Bronchial epithelial cell (primary cell): ENCODE results near the gene ELF1. TPM values are rescaled to one million over a fixed set of nuclear protein-coding genes. Genes with fewer than 3 reads are reported as not detected.
A peak's percentile ranks its signal among the peaks of the same experiment; 100 is the strongest.

Experiments used
- DNase-seq: peaks from one replicate; pipeline ENCODE4 v3.0.0-alpha.2; 2010; ENCODE audit warnings: low read depth
- FAIRE-seq: peaks from 2 replicates; lab custom pipeline; 2011; peaks lifted over from hg19 to GRCh38; lab: Jason Lieb, UNC
- H3K27me3 ChIP-seq: 2 replicates; pipeline ENCODE4 v1.5.1; 2011; ENCODE audit warnings: low read length; ENCODE audit not compliant: control insufficient read depth, insufficient read depth
- H3K36me3 ChIP-seq: 2 replicates; pipeline ENCODE4 v1.5.1; 2011; ENCODE audit warnings: low read length; ENCODE audit not compliant: control insufficient read depth, insufficient read depth
- H3K4me3 ChIP-seq: 2 replicates; pipeline ENCODE4 v1.5.1; 2011; ENCODE audit warnings: mild to moderate bottlenecking, low read depth, low read length, control low read depth
- total RNA-seq: library from RNA; depleted of rRNA; stranded (reverse); fragments of >200 nt; gene quantifications from 2 replicates; pipeline ENCODE4 v1.2.1, GENCODE V29; 2014
- TF ChIP-seq, protein P1 (sequence below): IDR thresholded peaks from 2 replicates; pipeline ENCODE4 v1.5.1; 2011; ENCODE audit warnings: mild to moderate bottlenecking, moderate library complexity, low read length, control low read depth, inconsistent platforms; ENCODE audit not compliant: insufficient read depth, severe bottlenecking

Gene ELF1
- total RNA-seq, 1 donor from 2014 or later, result 57.7 TPM

DNA sequence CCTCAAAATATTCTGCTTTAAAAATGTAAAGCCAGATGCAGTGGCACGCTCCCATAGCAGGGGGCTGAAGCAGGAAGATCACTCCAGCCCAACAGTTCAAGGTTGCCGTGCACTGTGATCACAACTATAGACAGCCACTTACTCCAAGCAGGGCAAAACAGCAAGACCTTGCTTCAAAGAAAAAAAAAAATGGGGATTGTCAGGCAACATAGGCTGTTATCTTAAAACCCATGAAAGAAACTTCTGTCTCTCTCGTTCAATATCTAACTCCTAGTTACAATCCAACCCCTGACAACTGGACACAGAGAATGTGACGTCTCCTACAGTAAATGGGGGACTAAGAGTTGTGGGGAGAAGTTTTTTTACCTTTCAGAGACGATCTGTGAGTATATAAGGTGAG lies 17.4 kb downstream of the ELF1 start:
- FAIRE-seq (no peak), DNase-seq (no peak)
- H3K4me3 ChIP-seq, result no peak overlapping the region
- no peaks in the 10 kb centered on the region for H3K27me3 ChIP-seq
- TF ChIP-seq, protein P1, sequence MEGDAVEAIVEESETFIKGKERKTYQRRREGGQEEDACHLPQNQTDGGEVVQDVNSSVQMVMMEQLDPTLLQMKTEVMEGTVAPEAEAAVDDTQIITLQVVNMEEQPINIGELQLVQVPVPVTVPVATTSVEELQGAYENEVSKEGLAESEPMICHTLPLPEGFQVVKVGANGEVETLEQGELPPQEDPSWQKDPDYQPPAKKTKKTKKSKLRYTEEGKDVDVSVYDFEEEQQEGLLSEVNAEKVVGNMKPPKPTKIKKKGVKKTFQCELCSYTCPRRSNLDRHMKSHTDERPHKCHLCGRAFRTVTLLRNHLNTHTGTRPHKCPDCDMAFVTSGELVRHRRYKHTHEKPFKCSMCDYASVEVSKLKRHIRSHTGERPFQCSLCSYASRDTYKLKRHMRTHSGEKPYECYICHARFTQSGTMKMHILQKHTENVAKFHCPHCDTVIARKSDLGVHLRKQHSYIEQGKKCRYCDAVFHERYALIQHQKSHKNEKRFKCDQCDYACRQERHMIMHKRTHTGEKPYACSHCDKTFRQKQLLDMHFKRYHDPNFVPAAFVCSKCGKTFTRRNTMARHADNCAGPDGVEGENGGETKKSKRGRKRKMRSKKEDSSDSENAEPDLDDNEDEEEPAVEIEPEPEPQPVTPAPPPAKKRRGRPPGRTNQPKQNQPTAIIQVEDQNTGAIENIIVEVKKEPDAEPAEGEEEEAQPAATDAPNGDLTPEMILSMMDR, result no peak
- no peaks in the 10 kb centered on the region for H3K36me3 ChIP-seq

GRCh38 chr13:40999416-40999815 lies 19.7 kb downstream of the ELF1 start:
- TF ChIP-seq, protein P1, result no peak
- no peaks in the 10 kb centered on the region for H3K36me3 ChIP-seq
- no peaks in the 10 kb centered on the region for H3K27me3 ChIP-seq
- no peak for DNase-seq
- FAIRE-seq, result no peak
- H3K4me3 ChIP-seq, result no peak overlapping the region

GRCh38 chr13:40996426-40997092 lies 22.6 kb downstream of the ELF1 start:
- no peaks in the 10 kb centered on the region for H3K36me3 ChIP-seq
- TF ChIP-seq, protein P1, result no peak
- no peak overlapping the region for H3K4me3 ChIP-seq
- no peak for FAIRE-seq
- DNase-seq, result no peak
- no peaks in the 10 kb centered on the region for H3K27me3 ChIP-seq

DNA sequence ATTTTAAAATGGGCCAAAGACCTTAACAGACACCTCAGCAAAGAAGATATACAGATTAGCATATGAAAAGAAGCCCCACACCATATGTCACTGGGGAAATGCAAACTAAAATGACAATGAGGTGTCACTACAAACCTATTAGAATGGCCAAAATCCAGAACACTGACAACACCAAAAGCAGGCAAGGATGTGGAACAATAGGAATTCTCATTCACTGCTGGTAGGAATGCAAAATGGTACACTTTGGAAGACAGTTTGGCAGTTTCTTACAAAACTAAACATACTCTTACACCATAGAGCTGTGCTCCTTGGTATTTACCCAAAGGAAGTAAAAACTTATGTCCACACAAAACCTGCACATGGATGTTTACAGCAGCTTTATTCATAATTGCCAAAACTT lies 23.1 kb downstream of the ELF1 start:
- Histone ChIP-seq H3K36me3 (no peaks in the 10 kb centered on the region), H3K4me3 (no peak overlapping the region), H3K27me3 (no peaks in the 10 kb centered on the region)
- TF ChIP-seq, protein P1, result no peak
- FAIRE-seq (no peak), DNase-seq (no peak)

- FAIRE-seq (no peak), DNase-seq (peak; percentile 77)
- Histone ChIP-seq H3K4me3 (peak overlapping the region; percentile 17), H3K27me3 (no peaks in the 10 kb centered on the region), H3K36me3 (no peaks in the 10 kb centered on the region)
- TF ChIP-seq, protein P1, result no peak
Measured at GRCh38 chr13:40994581-40995230, 24.4 kb downstream of the ELF1 start.
